OCI-LY1 (cell line): Measurements from ENCODE around the gene PICALM.

Experiments used
- CTCF ChIP-seq: fragments of 200-600 bp; sonication (generic), shearing (Covaris generic); IDR thresholded peaks from 2 replicates; pipeline ENCODE4 v1.5.1; 2017; ENCODE audit warnings: mild to moderate bottlenecking, antibody characterized with exemption, low read length, moderate library complexity, mixed read lengths
- EZH2 ChIP-seq: fragments of 200-600 bp; sonication (generic), shearing (Covaris generic); IDR thresholded peaks from 2 replicates; pipeline ENCODE4 v1.8.0; 2017; ENCODE audit warnings: borderline replicate concordance, mixed run types, mild to moderate bottlenecking, antibody characterized with exemption, low read length, moderate library complexity, mixed read lengths

GRCh38 chr11:86037743-86038142 lies 31.1 kb downstream of the PICALM start:
- TF ChIP-seq CTCF (no peak), EZH2 (no peak)
